Measurements from ENCODE around the gene PHACTR4. TPM values are rescaled to one million over a fixed set of nuclear protein-coding genes. Genes with fewer than 3 reads are reported as not detected.

PHACTR4 gene
- total and polyA plus RNA-seq, 2 donors (not counting 3 experiments of a cell fraction or from before 2014, with no cell fraction given): 25.4 to 61.0 TPM

- peak overlapping the region; percentile 34 for H3K9ac ChIP-seq (replicated peaks; ENCODE audit: extremely low read depth, insufficient read depth, low read length)
- dilution Hi-C loops (cut with MboI; ENCODE audit: extremely low pct_ligation_motif_present, low sequenced_read_pairs) (no loop called here), intact Hi-C loops (cut with micrococcal nuclease) (no loop called here)
- CTCF ChIA-PET: interaction anchor here (1.0 kb wide), 1 partner anchor 20 kb away, joined by 4 read pairs; no protein-coding TSS in a partner anchor
- no peaks in the 10 kb centered on the region for H3K9me3 ChIP-seq (replicated peaks; ENCODE audit: control insufficient read depth, insufficient read depth, low read length)
- H3K4me3 ChIP-seq (replicated peaks in 1 of 3; ENCODE audit: insufficient read depth in 1 of 3, low read depth in 1 of 3, low read length in 3 of 3): peak overlapping the region in 1 of 3 experiments; percentile 30
- H2AFZ ChIP-seq (ENCODE audit: low read depth, low read length): no peak overlapping the region
- no peak for FAIRE-seq
- H3K4me2 ChIP-seq (ENCODE audit: insufficient read depth, low read length): peak overlapping the region; percentile 45
- no TSS peak for BruUV-seq (replicated peaks)
- no peaks in the 10 kb centered on the region for H3K9me1 ChIP-seq (replicated peaks; ENCODE audit: control insufficient read depth, extremely low read depth, insufficient read depth, low read length)
- DNase-seq (ENCODE audit: low read depth, low spot score): peak; percentile 73
- POLR2A ChIA-PET: no interaction called here
- H3K27me3 ChIP-seq (ENCODE audit: control insufficient read depth in 2 of 2, insufficient read depth in 2 of 2, low read length in 2 of 2): no peaks in the 10 kb centered on the region
- no peaks in the 10 kb centered on the region for H4K20me1 ChIP-seq (replicated peaks; ENCODE audit: control insufficient read depth, extremely low read depth, insufficient read depth, low read length)
- no peak for TF ChIP-seq POLR2A (IDR thresholded peaks at IDR 0.05; ENCODE audit: low read depth, low read length)
- TF ChIP-seq JUN (IDR thresholded peaks at IDR 0.05; ENCODE audit: borderline replicate concordance, insufficient read depth, insufficient read length, low read depth): peak; percentile 45
- peak; percentile 19 for TF ChIP-seq FOS (IDR thresholded peaks at IDR 0.05; ENCODE audit: borderline replicate concordance, insufficient read depth, low read length)
- no peak for TF ChIP-seq POLR2AphosphoS5 (IDR thresholded peaks at IDR 0.05; ENCODE audit: insufficient read depth, low read depth, low read length)
- TF ChIP-seq CTCF (IDR thresholded peaks at IDR 0.05; ENCODE audit: extremely low read depth in 1 of 2, insufficient read depth in 1 of 2, low read depth in 1 of 2, low read length in 2 of 2): no peak
- peaks cover 11% of the 10 kb centered on the region for H3K79me2 ChIP-seq (ENCODE audit: control insufficient read depth, insufficient read depth, low read length)
- peaks cover 34% of the 10 kb centered on the region for H3K4me1 ChIP-seq (ENCODE audit: control insufficient read depth, extremely low read depth, insufficient read depth, low read length)
- peak overlapping the region; percentile 52 for H3K27ac ChIP-seq (ENCODE audit: insufficient read depth, low read depth, low read length)
- no peaks in the 10 kb centered on the region for H3K36me3 ChIP-seq (ENCODE audit: control insufficient read depth in 2 of 2, extremely low read depth in 1 of 2, insufficient read depth in 2 of 2, low read length in 2 of 2)
Observed at GRCh38 chr1:28417441-28417922, 47.9 kb downstream of the PHACTR4 start.

Data from endothelial cell of umbilical vein (primary cell).